Measurements from ENCODE around the gene KMT2D.

Gene KMT2D

GRCh38 chr12:49086116-49086515 lies 25.5 kb upstream of the KMT2D start:
- TF ChIP-seq CTCF (IDR thresholded peaks at IDR 0.05; ENCODE audit: low read depth, low read length): no peak
- H3K4me3 ChIP-seq (ENCODE audit: low read depth, low read length): no peak overlapping the region

GRCh38 chr12:49084438-49084837 lies 23.8 kb upstream of the KMT2D start:
- H3K4me3 ChIP-seq (ENCODE audit: low read depth, low read length): no peak overlapping the region

GRCh38 chr12:49079793-49080192 lies 19.2 kb upstream of the KMT2D start:
- no peak overlapping the region for H3K4me3 ChIP-seq (ENCODE audit: low read depth, low read length)
- no peak for TF ChIP-seq CTCF (IDR thresholded peaks at IDR 0.05; ENCODE audit: low read depth, low read length)

More at GRCh38 chr12:49084438-49084837, 23.8 kb upstream of the KMT2D start:
- TF ChIP-seq CTCF (IDR thresholded peaks at IDR 0.05; ENCODE audit: low read depth, low read length): no peak

GRCh38 chr12:49070971-49071370 lies 10.4 kb upstream of the KMT2D start:
- no peak for TF ChIP-seq CTCF (IDR thresholded peaks at IDR 0.05; ENCODE audit: low read depth, low read length)

GRCh38 chr12:49069507-49070346 lies 9.1 kb upstream of the KMT2D start, which contains the start of gene RHEBL1:
RHEBL1 (minus strand) TSS chr12:49069979; CDS start chr12:49069785, 194 bp downstream.
- TF ChIP-seq CTCF (IDR thresholded peaks at IDR 0.05; ENCODE audit: low read depth, low read length): no peak
- H3K4me3 ChIP-seq (ENCODE audit: low read depth, low read length): peak within 1 kb of the TSS; percentile 89

More at GRCh38 chr12:49070971-49071370, 10.4 kb upstream of the KMT2D start:
- H3K4me3 ChIP-seq (ENCODE audit: low read depth, low read length): no peak overlapping the region

GRCh38 chr12:49068879-49069506 lies 8.4 kb upstream of the KMT2D start:
- no peak for TF ChIP-seq CTCF (IDR thresholded peaks at IDR 0.05; ENCODE audit: low read depth, low read length)
- H3K4me3 ChIP-seq (ENCODE audit: low read depth, low read length): peak overlapping the region; percentile 89

GRCh38 chr12:49066120-49066519 lies 5.5 kb upstream of the KMT2D start:
- H3K4me3 ChIP-seq (ENCODE audit: low read depth, low read length): no peak overlapping the region

More at GRCh38 chr12:49066120-49066519, 5.5 kb upstream of the KMT2D start:
- no peak for TF ChIP-seq CTCF (IDR thresholded peaks at IDR 0.05; ENCODE audit: low read depth, low read length)
